UCSD-AML1 (cell line): Measurements from ENCODE around the gene LAG3.
"Not testable (repeated sequence)": the region's sequence is repeated elsewhere in the genome, so short reads cannot be mapped to it uniquely, and the experiment has no call there.

Experiments used
- DNase-seq: peaks from one replicate; lab custom pipeline; 2025; ENCODE audit not compliant: unreplicated experiment; lab: John Stamatoyannopoulos, UW

LAG3 gene

DNA sequence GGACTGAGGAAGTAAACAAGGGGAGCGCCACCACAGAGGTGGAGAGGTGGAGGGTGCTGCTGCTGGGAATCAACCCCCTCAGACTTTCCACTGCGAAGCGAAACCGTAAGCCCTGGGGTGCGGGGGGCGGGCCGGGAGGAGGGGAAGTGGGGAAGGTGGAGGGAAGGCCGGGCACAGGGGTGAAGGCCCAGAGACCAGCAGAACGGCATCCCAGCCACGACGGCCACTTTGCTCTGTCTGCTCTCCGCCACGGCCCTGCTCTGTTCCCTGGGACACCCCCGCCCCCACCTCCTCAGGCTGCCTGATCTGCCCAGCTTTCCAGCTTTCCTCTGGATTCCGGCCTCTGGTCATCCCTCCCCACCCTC lies at the start of gene LAG3:
Gene LAG3, plus strand, starts transcription at position 190 of the 365 bp plus-strand sequence. CDS start 333 bp downstream, outside the sequence.
- DNase-seq = no peak

DNA sequence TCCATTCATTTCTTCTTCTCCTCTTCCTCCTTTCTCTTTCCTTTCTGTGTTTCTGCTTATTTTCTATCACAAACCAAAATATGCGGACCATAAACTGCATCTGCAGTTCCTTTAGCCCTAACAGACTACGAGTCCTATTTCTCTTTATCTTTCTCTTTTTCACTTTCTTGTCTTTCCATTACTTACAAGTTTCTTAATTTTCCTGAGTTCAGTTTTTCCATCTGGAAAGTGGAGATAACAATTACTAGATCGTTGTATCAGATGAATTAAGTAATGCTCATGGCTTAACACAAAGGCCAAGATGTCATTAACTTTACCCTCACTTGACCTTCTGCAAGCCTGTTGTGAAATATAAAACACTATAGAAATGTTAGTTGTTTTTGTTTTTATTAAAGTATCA lies 49.5 kb upstream of the LAG3 start:
- DNase-seq = no peak

DNA sequence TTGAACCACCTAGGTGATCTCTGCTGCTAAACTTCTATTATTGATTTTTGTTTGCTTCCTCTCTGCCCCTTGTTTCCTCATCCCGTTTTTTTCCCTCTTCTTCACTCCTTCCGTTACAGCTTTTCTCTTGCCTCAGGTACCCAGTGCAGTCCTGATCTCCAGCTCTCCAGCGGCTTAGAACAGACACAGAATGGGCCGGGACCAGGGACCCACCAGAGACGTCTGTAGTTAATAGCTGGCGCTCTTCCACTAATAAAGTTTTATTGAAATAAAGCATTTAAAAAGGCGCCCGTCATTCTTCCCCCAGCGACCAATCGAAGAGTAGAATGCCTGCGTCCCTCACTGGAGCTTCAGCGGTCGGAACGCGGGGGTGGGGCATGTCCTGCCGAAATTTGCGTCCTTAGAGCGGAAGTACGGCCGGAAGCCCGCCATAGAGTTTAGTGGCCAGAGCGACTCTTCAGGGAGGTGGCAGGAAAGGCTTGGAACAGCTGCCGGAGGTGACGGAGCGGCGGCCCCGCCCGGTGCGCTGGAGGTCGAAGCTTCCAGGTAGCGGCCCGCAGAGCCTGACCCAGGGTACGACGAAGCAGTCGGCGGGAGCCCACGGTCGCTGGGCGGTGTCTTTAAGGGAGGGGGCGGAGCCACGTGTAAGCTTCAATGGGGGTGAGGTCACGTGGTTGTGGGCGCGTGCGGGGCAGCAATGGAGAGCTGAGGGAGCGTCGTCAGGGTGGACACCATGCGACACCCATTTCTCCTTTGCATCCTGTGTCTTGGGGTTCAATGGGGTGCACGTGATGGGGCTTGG lies 48.5 kb upstream of the LAG3 start, which contains the start of gene COPS7A:
Gene COPS7A, plus strand, starts transcription at position 440 of the 802 bp plus-strand sequence. CDS start 611 bp downstream, outside the sequence.
- DNase-seq = peak; percentile 99

DNA sequence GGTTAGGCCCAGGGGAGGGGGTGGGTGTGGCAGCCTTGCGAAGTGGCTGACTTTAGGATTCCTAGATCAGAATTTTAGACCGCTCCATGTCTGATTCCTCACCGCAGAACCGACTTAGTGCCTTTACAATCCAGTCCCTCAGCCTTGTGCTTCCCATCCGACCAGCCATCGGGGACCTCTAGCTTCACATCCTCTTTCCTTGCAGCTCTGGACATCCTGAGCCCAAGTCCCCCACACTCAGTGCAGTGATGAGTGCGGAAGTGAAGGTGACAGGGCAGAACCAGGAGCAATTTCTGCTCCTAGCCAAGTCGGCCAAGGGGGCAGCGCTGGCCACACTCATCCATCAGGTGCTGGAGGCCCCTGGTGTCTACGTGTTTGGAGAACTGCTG lies 47.9 kb upstream of the LAG3 start:
- DNase-seq = peak; percentile 71

GRCh38 chr12:6725350-6725749 lies 47.0 kb upstream of the LAG3 start:
- DNase-seq = no peak

GRCh38 chr12:6729186-6729585 lies 43.1 kb upstream of the LAG3 start:
- no peak for DNase-seq

DNA sequence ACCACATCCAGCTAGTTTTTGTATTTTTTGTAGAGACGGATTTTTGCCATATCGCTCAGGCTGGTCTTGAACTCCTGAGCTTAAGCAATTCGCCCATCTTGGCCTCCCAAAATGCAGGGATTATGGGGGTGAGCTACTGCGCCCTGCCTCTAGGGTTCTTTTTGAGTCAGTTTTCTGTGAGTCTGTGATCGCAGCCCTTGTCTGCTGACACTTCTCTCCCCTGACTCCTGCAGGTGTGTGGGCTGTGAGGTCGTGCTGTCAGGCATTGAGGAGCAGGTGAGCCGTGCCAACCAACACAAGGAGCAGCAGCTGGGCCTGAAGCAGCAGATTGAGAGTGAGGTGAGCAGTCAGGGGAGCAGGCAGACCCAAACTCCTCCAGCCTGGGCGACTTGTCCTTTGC lies 42.2 kb upstream of the LAG3 start:
- no peak for DNase-seq

- DNase-seq = no peak
Observed at GRCh38 chr12:6734506-6735387, 37.6 kb upstream of the LAG3 start.

- peak; percentile 60 for DNase-seq
Observed at GRCh38 chr12:6735448-6736191, 36.7 kb upstream of the LAG3 start.

DNA sequence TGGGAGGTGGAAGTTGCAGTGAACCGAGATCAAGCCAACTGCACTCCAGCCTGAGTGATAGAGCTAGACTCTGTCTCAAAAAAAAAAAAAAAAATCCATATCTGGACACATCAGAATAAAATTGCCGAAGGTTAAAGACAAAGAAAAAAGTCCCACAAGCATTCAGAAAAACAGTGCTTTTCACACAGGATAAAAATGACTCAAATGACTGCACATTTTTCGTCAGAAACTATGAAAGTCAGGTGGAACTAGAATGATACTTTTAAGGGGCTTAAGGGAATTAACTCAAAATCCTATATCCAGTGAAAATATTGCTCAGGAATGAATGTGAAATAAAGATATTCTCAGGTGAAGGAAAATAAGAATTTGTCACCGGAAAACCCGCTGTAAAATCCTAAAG lies 35.6 kb upstream of the LAG3 start:
- no peak for DNase-seq

DNA sequence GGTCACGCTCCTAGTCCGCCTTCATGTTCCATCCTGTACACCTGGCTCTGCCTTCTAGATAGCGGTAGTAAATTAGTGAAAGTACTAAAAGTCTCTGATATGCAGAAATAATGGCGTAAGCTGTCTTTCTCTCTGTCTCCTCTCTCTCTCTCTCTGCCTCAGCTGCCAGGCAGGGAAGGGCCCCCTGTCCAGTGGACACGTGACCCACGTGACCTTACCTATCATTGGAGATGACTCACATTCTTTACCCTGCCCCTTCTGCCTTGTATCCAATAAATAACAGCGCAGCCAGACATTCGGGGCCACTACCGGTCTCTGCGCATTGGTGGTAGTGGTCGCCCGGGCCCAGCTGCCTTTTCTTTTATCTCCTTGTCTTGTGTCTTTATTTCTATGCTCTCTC lies 30.2 kb upstream of the LAG3 start:
- not testable (repeated sequence) for DNase-seq

GRCh38 chr12:6742834-6743233 lies 29.5 kb upstream of the LAG3 start:
- DNase-seq = no peak

GRCh38 chr12:6743300-6743699 lies 29.0 kb upstream of the LAG3 start:
- DNase-seq = not testable (repeated sequence)

DNA sequence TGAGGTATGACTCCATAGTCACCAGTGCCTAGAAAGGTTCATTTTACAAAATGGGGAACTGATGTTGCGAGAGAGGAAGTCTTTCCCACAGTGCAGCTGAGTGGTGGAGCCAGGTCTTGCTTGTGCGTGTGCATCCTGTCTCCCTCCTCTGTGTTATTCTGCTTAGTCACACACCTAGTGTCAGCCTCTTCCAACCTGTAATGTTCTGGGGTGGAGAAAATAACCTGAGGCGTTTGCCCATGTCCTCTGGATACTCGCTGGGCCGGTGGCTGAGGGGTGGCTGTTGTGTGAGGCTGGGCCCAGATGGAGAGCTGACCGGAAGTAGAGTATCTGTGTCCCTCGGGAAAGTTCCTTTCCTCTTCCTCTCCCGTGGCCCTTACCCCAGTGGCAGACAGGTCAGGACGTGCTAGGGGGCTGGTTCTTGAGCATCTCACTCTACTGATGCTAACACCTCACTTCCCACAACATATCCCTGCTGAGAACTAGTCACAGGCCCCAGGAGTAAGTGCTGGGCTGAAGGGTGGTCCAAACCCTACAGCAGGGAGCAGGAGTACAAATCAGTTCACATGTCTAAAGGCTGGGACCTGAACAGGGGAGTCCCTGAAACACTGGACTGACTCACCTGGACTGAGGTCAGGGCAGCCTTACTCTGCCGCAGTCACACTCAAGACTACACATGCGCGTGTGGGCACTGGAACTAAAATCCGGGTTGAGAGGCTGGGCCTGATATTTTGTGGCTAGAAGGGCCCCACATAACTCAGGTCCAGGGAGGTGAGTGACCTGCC lies 26.4 kb upstream of the LAG3 start:
- DNase-seq = peak; percentile 57

DNA sequence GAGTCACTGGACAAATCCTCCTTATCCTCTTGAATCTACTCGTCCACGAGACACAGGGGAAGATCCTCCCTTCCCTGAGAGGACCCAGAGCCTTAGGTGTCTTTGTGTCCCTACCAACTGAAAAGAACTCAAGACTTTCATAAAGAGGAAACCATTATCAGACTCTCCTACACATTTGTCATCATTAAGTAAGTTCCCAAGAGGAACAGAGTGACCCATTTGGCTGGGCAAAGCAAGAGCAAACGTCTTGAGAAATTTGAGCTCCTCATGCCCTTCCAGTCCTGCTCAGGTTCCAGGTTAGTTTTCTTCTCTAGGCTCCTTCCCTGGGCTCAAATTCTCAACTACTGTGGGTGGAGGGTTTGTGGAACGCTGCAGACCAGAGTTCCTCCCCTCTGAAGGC lies 25.1 kb upstream of the LAG3 start:
- no peak for DNase-seq

DNA sequence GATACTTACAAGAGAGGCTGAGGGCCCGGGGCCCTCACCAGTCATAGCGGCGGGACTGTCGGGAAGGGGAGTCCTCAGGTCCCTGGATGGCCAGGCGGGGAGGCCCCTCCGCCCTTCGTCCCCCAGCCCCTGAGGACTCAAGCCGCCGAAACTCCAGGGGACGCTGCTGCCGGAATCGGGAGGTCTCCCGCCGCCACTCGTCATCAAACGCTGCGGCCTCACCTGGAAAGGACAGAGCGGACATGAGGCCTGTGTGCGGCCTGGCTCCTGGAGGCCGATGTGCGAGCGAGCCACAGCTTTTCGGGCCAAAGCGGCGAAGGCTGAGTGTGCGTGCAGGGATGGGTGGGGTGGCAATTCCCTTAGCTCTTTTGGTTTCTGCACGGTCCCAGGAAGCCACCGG lies 23.6 kb upstream of the LAG3 start:
- no peak for DNase-seq

DNA sequence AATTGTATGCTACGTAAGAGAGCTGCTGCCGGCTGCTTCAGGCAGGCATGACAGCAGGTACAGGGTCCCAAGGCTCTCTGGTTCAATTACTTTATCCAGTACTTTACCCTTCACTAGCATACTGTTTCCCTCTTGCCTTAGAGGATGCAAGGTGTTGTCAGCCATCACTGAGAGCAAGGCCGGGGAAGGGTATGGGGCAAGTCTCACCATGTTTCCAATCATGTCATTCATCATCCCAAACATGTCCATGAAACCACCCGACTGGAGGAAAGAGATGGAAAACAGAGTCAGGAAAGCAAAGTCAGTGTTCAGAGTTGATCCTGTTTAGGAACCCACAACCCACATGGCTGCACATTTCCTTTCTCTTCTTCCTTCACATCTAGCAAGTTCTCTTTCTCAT lies 21.8 kb upstream of the LAG3 start:
- no peak for DNase-seq

DNA sequence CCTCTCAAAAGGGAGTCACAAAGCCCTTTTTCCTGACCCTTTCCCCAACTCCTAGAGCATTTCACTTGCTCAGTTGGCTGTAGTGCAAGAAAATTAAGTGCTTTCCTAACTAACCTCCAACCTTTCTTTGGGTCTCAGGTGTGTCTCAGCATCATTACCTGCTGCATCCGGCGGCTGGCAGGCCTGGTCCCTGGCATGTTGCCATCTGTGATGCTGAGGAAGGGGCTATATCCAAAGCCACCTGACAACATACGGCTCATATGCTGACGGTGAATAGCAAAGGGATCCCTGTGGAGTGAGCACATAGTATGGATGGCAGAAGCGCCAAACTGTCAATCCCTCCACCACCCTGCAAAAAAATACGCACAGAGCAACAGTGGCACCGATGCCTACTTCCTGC lies 20.6 kb upstream of the LAG3 start:
- no peak for DNase-seq

- no peak for DNase-seq
Observed at GRCh38 chr12:6752167-6752920, 20.0 kb upstream of the LAG3 start.
